Effector memory CD8-positive, alpha-beta T cell (primary cell): ENCODE results near the gene RGS10.

Source experiments
- ATAC-seq: fragments of 150-1000 bp; cut with Tn5 transposase; replicated peaks from 2 replicates; pipeline ENCODE4 v1.10.0; 2021; ENCODE audit warnings: mild to moderate bottlenecking, moderate library complexity
- DNase-seq, 3 experiments: peaks; one replicate each; pipeline ENCODE4 v3.0.0; 2021
- H3K27ac Mint-ChIP-seq, 2 donors: one replicate each; pipeline ENCODE4 v1.8.0; 2022; ENCODE audit warnings: mild to moderate bottlenecking in 2 of 2, mixed read lengths in 2 of 2, moderate library complexity in 2 of 2
- H3K27me3 Mint-ChIP-seq, 2 donors: one replicate each; pipeline ENCODE4 v1.8.0; 2022; ENCODE audit warnings: mixed read lengths in 2 of 2
- H3K36me3 Mint-ChIP-seq: one replicate; pipeline ENCODE4 v1.8.0; 2022; ENCODE audit warnings: mild to moderate bottlenecking, moderate library complexity, mixed read lengths; ENCODE audit not compliant: insufficient read depth
- H3K4me1 Mint-ChIP-seq, 2 donors: one replicate each; pipeline ENCODE4 v1.8.0; 2022; ENCODE audit warnings: low read depth in 2 of 2, mixed read lengths in 2 of 2
- H3K4me3 Mint-ChIP-seq, 2 donors: one replicate each; pipeline ENCODE4 v1.8.0; 2022; ENCODE audit warnings: mild to moderate bottlenecking in 2 of 2, mixed read lengths in 2 of 2, moderate library complexity in 2 of 2
- H3K9me3 Mint-ChIP-seq, 2 donors: one replicate each; pipeline ENCODE4 v1.8.0; 2022; ENCODE audit warnings: mixed read lengths in 2 of 2

RGS10 gene

GRCh38 chr10:119495545-119495944 lies 47.0 kb downstream of the RGS10 start:
- H3K9me3 Mint-ChIP-seq = no peaks in the 10 kb centered on the region
- peak overlapping the region; percentile 88 to 91 for H3K27ac Mint-ChIP-seq
- H3K4me3 Mint-ChIP-seq = no peak overlapping the region
- peaks cover 4% of the 10 kb centered on the region for H3K36me3 Mint-ChIP-seq
- peaks cover 22 to 27% of the 10 kb centered on the region in 2 donors for H3K4me1 Mint-ChIP-seq
- ATAC-seq (no peak), DNase-seq (no peak)
- no peaks in the 10 kb centered on the region for H3K27me3 Mint-ChIP-seq

GRCh38 chr10:119495021-119495505 lies 47.5 kb downstream of the RGS10 start:
- no peak overlapping the region for H3K4me3 Mint-ChIP-seq
- H3K36me3 Mint-ChIP-seq = peaks cover 6% of the 10 kb centered on the region
- DNase-seq (no peak), ATAC-seq (no peak)
- no peaks in the 10 kb centered on the region for H3K9me3 Mint-ChIP-seq
- H3K4me1 Mint-ChIP-seq = peaks cover 23 to 31% of the 10 kb centered on the region in 2 donors
- H3K27me3 Mint-ChIP-seq = no peaks in the 10 kb centered on the region
- peak overlapping the region; percentile 88 to 91 for H3K27ac Mint-ChIP-seq

- Mint-ChIP-seq H3K4me1 (peaks cover 28 to 33% of the 10 kb centered on the region in 2 donors), H3K27ac (peak overlapping the region; percentile 88 to 91), H3K27me3 (no peaks in the 10 kb centered on the region), H3K4me3 (peak overlapping the region; percentile 17 to 32), H3K9me3 (no peaks in the 10 kb centered on the region), H3K36me3 (peaks cover 6% of the 10 kb centered on the region)
- no peak for ATAC-seq
- DNase-seq = no peak
Observed at GRCh38 chr10:119494236-119495020, 48.1 kb downstream of the RGS10 start.

GRCh38 chr10:119493155-119493554 lies 49.4 kb downstream of the RGS10 start:
- Mint-ChIP-seq H3K36me3 (peaks cover 10% of the 10 kb centered on the region), H3K4me3 (peak overlapping the region; percentile 47 to 54), H3K27ac (peak overlapping the region; percentile 88 to 91), H3K4me1 (peaks cover 28 to 34% of the 10 kb centered on the region in 2 donors), H3K9me3 (no peaks in the 10 kb centered on the region), H3K27me3 (no peaks in the 10 kb centered on the region)
- no peak for DNase-seq
- ATAC-seq = no peak

GRCh38 chr10:119491966-119492757 lies 50.4 kb downstream of the RGS10 start:
- no peak for ATAC-seq
- H3K4me3 Mint-ChIP-seq = no peak overlapping the region
- H3K4me1 Mint-ChIP-seq = peaks cover 28 to 31% of the 10 kb centered on the region in 2 donors
- H3K27ac Mint-ChIP-seq = peak overlapping the region in 1 of 2 donors; percentile 91
- DNase-seq = no peak
- H3K36me3 Mint-ChIP-seq = peaks cover 10% of the 10 kb centered on the region
- H3K9me3 Mint-ChIP-seq = no peaks in the 10 kb centered on the region
- H3K27me3 Mint-ChIP-seq = no peaks in the 10 kb centered on the region

- Mint-ChIP-seq H3K27me3 (no peaks in the 10 kb centered on the region), H3K27ac (peak overlapping the region; percentile 85 to 89), H3K4me3 (peak overlapping the region; percentile 75), H3K36me3 (peaks cover 10% of the 10 kb centered on the region), H3K4me1 (peaks cover 26 to 28% of the 10 kb centered on the region in 2 donors), H3K9me3 (no peaks in the 10 kb centered on the region)
- ATAC-seq = no peak
- no peak for DNase-seq
Observed at GRCh38 chr10:119489991-119490326, 52.6 kb downstream of the RGS10 start.

- H3K27ac Mint-ChIP-seq = peak overlapping the region; percentile 77 to 85
- DNase-seq (no peak), ATAC-seq (no peak)
- peak overlapping the region; percentile 75 for H3K4me3 Mint-ChIP-seq
- peaks cover 14 to 17% of the 10 kb centered on the region in 2 donors for H3K4me1 Mint-ChIP-seq
- H3K9me3 Mint-ChIP-seq = no peaks in the 10 kb centered on the region
- peaks cover 10% of the 10 kb centered on the region for H3K36me3 Mint-ChIP-seq
- H3K27me3 Mint-ChIP-seq = no peaks in the 10 kb centered on the region
Observed at GRCh38 chr10:119488675-119489074, 53.8 kb downstream of the RGS10 start.

- Mint-ChIP-seq H3K4me3 (no peak overlapping the region), H3K9me3 (no peaks in the 10 kb centered on the region), H3K4me1 (peaks cover 7 to 11% of the 10 kb centered on the region in 2 donors), H3K27ac (no peak overlapping the region), H3K36me3 (peaks cover 5% of the 10 kb centered on the region), H3K27me3 (no peaks in the 10 kb centered on the region)
- no peak for DNase-seq
- ATAC-seq = no peak
Observed at GRCh38 chr10:119483839-119484238, 58.7 kb downstream of the RGS10 start.

- Mint-ChIP-seq H3K36me3 (no peaks in the 10 kb centered on the region), H3K4me3 (no peak overlapping the region), H3K27me3 (no peaks in the 10 kb centered on the region), H3K9me3 (no peaks in the 10 kb centered on the region), H3K4me1 (peaks cover 15 to 17% of the 10 kb centered on the region in 2 donors), H3K27ac (peak overlapping the region in 1 of 2 donors; percentile 47)
- no peak for DNase-seq
- no peak for ATAC-seq
Observed at GRCh38 chr10:119483001-119483400, 59.5 kb downstream of the RGS10 start.

GRCh38 chr10:119481781-119482426 lies 60.6 kb downstream of the RGS10 start:
- Mint-ChIP-seq H3K4me3 (no peak overlapping the region), H3K27me3 (no peaks in the 10 kb centered on the region), H3K9me3 (no peaks in the 10 kb centered on the region), H3K27ac (no peak overlapping the region), H3K4me1 (peaks cover 24 to 26% of the 10 kb centered on the region in 2 donors), H3K36me3 (no peaks in the 10 kb centered on the region)
- no peak for DNase-seq
- ATAC-seq = no peak

GRCh38 chr10:119480667-119481066 lies 61.9 kb downstream of the RGS10 start:
- H3K4me1 Mint-ChIP-seq = peaks cover 24 to 26% of the 10 kb centered on the region in 2 donors
- H3K9me3 Mint-ChIP-seq = no peaks in the 10 kb centered on the region
- no peak for DNase-seq
- no peaks in the 10 kb centered on the region for H3K27me3 Mint-ChIP-seq
- H3K4me3 Mint-ChIP-seq = no peak overlapping the region
- no peak overlapping the region for H3K27ac Mint-ChIP-seq
- ATAC-seq = no peak
- no peaks in the 10 kb centered on the region for H3K36me3 Mint-ChIP-seq

- H3K27ac Mint-ChIP-seq = no peak overlapping the region
- no peaks in the 10 kb centered on the region for H3K27me3 Mint-ChIP-seq
- no peaks in the 10 kb centered on the region for H3K9me3 Mint-ChIP-seq
- no peaks in the 10 kb centered on the region for H3K36me3 Mint-ChIP-seq
- H3K4me3 Mint-ChIP-seq = no peak overlapping the region
- no peak for ATAC-seq
- H3K4me1 Mint-ChIP-seq = peaks cover 24 to 26% of the 10 kb centered on the region in 2 donors
- DNase-seq = no peak
Observed at GRCh38 chr10:119479532-119479931, 63.0 kb downstream of the RGS10 start.

GRCh38 chr10:119478811-119479341 lies 63.6 kb downstream of the RGS10 start:
- Mint-ChIP-seq H3K27me3 (no peaks in the 10 kb centered on the region), H3K27ac (peak overlapping the region; percentile 33 to 54), H3K4me1 (peaks cover 24 to 26% of the 10 kb centered on the region in 2 donors), H3K9me3 (no peaks in the 10 kb centered on the region), H3K36me3 (no peaks in the 10 kb centered on the region), H3K4me3 (peak overlapping the region; percentile 44 to 57)
- DNase-seq (no peak), ATAC-seq (peak; percentile 65)
